ENCODE measurements around the gene FARP2.
"Not testable (repeated sequence)": the region's sequence is repeated elsewhere in the genome, so short reads cannot be mapped to it uniquely, and the experiment has no call there.

FARP2 gene, protein sequence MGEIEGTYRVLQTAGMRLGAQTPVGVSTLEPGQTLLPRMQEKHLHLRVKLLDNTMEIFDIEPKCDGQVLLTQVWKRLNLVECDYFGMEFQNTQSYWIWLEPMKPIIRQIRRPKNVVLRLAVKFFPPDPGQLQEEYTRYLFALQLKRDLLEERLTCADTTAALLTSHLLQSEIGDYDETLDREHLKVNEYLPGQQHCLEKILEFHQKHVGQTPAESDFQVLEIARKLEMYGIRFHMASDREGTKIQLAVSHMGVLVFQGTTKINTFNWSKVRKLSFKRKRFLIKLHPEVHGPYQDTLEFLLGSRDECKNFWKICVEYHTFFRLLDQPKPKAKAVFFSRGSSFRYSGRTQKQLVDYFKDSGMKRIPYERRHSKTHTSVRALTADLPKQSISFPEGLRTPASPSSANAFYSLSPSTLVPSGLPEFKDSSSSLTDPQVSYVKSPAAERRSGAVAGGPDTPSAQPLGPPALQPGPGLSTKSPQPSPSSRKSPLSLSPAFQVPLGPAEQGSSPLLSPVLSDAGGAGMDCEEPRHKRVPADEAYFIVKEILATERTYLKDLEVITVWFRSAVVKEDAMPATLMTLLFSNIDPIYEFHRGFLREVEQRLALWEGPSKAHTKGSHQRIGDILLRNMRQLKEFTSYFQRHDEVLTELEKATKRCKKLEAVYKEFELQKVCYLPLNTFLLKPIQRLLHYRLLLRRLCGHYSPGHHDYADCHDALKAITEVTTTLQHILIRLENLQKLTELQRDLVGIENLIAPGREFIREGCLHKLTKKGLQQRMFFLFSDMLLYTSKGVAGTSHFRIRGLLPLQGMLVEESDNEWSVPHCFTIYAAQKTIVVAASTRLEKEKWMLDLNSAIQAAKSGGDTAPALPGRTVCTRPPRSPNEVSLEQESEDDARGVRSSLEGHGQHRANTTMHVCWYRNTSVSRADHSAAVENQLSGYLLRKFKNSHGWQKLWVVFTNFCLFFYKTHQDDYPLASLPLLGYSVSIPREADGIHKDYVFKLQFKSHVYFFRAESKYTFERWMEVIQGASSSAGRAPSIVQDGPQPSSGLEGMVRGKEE

DNA sequence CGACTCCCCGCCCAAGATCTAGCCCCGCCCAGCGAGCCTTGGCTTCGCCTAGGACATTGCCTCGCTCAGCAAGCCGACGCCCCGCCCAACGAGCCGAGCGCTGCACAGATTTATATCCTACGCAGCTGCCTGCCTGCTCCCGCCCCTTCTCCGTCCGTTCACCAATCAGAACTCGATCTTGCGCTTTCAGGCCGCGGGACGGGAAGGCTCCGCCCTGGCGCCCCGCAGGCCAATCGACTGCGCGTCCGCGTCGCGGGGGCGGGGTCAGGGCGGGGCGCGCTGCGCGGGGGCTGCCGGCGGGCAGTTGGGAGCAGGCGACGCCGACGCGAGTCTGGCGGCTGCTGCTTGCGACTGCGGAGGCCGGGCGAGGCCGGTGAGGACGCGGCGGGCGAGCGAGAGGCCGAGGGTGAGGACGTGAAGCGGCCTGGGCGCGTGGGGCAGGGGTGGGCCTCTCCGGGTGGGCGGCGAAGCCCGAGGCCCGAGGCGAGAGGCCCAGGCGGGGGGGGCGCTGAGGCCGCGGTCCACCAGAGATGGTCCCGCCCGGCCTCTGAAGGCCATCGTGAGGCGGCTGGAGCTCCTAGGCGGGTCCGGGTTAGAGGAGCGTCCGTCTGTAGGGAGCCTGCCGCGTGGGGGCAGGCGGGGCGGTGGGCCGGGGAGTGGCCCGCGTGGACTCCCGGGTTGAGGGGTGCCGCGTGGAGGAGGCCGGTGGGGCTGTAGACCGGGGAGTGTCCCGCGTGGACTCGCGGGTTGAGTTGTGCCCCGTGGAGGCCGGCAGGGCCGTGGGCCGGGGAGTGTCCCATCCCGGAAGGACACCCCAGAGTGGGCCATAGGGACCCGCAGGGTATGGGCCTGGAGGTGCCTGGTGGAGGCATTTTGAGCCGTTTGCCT is at the start of gene FARP2:
Gene FARP2, plus strand, starts transcription at position 303 of the 888 bp plus-strand sequence. CDS start 16,823 bp downstream, outside the sequence.
- DNase-seq = peak; percentile 93

DNA sequence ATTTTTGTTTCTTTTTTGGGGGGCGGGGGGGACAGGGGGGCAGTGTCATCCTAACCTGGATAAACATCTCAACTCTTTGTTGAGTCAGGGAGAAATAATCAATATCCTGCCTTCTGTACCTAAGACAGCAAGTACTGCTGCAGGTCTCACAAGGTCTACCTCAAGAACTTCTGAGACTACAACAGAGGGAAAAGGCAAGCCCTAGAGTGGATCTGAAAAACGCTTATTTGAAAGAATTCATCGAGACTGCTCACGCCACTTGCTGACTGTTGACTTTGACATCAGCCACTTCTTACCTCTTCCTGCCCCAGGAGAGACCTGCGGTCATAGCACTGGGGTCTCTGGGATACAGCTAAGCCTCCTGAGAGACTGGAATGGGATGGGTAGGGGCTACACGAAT is 49.0 kb upstream of the FARP2 start:
- no peak for DNase-seq

DNA sequence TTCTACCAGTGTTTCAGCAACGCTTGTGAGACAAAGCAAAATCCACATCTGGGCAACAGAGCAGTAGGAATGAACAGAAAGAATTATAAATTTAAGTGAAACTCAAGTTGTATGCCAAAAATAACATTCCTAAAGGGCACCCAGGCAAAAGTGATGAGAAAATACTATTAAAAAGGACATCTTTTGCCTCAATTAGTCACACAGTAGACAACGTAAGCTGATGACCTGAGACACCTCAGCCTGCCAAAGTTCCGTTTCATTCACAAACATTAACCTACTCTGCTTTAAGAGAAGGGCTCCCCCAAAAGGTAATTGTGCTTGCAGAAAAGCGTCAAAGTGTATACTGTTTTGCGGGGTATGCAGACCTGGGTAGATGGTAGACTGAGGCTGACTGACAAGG is 47.8 kb upstream of the FARP2 start:
- no peak for DNase-seq

DNA sequence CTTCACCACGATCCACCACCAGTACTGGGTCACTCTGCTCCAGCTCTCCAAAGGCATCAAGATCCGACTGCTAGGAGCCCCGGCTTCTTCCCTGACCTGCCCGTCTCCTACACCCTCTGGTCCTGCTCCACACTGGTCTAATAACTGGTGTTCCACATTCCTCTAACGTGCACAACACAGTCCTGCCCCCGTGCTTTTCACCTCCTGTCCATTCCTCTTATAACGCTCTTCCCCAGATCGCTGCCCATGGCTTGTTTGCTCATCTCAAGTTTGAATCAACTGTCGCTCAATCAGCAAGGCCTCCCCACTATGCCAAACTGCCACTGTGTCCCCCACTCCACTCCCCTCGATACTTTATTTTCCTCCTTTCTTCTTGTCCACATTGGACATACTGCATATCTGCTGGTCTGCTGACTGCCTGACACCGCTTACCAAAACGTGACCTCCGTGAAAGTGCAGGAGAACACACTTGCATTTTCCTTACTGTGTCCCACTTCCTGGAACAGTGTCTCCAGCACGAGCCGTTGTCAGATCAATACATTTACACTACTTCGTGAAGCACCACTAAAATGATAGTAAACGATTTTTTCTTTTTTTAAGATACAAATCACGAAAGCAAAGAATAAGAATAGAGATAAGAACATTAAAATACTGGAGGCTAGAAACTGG is 47.1 kb upstream of the FARP2 start:
- DNase-seq = no peak

DNA sequence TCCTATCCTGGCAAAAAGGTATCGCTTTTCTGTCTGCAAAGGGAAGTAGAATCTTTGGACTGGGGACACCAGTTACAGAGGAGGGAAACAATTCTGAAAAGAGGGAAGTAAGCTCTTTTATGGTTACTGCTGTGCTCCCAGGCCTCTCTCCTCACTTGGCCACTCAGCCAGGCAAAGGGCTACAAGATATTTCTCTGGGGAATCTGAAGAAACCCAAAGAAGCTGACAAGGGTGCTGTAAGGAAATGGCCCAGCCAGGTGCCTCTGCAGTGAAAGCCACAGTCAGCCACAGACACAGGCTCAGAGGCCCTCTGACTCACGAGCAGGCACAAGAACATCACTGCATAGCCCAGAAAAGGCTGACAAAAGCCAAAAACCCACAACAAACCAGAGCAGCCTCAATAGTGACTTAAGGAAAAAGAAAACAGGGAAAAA is 46.4 kb upstream of the FARP2 start:
- peak; percentile 56 for DNase-seq

DNA sequence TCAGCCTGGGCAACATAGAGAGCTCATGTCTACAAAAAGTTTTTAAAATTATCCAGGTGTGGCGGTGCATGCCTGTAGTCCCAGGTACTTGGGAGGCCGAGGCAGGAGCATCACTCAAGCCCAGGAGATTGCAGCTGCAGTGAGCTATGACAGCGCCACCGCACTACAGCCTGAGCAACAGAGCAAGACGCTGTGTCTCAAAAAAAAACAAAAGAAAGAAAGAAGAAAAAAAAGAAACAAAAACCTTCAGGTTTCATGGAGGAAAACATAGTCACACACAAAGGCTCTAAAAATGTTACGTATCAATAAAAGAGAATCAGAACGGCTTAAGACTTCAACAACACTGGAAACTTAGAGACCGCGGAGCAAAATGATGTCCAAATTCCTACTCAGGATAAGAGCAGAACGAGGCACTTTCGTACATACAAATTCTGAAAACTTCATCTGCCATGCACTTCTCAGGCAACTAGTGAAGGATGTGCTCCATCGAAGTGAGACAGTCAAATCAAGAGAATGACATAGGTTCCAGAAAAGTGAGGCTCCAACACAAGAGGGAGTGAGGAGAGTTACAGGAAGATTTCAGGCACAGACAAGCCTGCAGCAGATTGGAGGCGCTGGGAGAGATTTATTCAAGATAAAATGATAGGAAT is 45.0 kb upstream of the FARP2 start:
- no peak for DNase-seq

DNA sequence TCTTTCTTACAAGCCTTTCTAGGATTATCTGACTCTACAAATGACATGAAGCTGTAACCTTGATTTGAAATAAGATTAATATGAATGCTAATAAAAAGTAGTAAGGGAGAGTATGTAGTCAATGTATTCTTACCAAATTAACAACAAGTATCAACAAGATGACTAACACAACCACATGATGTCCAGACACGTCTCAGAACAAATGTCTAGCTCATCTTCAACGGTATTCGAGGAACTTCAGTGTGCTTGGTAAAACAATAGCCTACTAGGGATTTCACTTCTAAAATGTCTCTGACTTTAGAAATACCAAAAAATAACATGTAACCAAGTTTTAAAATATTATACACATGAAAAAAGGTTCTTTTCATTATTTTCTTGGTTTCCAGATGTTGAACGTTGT is 44.0 kb upstream of the FARP2 start:
- DNase-seq = no peak

DNA sequence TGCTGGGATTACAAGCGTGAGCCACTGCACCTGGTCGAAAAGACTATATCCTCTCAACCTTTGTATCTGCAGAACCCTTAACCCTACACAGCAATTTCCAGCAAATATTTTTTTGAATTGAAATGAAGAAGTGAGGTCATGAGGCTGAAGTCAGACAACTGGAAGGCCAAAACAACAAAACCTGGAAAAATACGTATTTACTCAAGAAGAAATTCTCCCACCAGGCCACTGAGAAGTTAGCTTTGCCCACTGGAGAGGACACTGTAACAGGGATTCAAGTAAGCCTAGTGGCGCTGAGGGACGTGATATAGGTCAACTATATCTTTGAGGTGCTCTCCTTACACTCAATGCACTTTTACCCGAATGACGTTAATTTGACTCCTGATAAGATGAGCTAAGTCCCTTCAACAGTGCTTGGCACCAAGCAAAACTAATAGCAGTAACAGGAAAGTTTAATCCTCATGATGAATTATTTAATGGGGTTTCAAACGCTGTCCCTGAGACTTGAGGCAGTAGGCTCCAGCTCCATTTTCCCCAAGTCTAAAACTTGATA is 42.5 kb upstream of the FARP2 start:
- DNase-seq = no peak

DNA sequence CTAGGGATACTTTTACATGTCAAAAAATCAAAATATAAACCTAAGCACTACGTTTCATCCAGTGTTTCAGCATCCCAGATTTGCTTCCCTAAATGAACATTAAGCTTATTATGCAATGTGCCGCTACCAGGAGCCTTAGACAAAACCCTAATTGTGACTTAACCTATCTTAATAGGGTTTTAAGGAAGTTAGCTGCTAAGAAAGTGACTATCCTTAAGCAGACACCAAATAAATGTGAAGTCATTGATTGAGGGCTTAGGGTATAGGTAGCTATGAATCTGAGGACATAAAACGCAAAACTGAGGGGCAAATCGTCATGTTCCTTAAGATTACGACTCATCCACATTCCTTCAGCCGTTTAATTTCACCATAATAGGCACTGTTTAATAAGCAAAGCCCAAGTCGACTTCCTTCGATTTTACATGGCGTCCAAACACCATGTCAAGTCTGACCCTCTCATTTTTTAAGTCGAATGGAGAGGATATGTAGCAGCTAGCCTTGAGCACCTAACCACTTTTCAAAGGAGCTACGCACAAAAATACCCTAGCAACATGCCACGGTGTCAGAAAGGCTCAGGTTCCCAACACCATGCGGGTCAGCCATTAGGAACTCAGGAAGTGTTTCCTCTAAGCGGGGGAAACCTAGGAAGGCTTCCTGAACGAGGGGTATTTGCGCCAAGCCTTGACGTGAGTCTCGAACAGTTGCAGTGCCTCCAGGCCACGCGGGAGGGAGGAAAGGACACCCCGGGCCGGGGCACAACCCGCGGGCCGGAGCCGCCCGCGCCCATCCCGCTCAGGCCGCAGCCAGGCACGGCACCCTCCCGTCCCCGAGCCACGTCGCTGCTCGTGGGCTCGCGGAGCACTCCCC is 41.6 kb upstream of the FARP2 start:
- no peak for DNase-seq

DNA sequence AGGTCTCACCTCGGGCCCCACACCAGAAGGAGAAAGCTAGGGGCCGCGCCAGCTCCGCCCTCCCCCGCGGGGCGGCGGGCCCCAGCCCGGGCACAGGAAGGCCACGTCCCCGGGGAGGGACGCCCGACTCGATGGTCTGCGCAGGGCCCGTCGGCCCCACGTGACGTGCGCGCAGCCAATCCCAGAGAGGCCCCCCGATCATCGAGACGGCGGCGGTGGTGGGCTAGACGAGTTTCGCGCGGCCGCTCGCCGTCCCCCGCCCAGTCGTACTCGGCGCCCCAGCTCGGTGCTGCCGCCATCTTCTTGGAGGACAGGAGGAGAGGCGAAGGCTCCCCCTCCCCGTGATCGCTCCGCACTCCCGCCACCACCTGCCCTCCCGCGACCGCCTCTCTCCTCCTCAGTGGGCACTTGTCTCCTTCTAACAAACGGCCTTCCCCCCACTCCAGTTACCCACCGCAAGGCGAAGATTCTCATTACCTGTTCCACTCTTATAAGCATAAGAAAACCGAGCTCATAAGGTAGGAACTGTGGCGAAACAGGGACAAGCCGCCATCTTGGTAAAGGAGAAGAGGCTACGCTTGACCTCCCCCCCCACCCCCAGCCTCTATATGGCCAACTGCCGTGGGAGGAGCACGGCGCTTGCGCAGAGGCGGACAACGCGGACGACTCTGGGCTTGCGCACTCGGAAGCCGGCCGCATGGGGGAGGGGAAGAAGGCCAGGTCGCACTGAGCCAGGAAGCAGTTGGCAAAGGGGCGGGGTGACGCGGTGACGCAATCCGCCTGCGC is 40.8 kb upstream of the FARP2 start, which contains the start of gene HDLBP:
Gene HDLBP, minus strand, starts transcription at position 580 of the 786 bp plus-strand sequence. CDS start 48,803 bp downstream, outside the sequence.
- DNase-seq = peak; percentile 100

DNA sequence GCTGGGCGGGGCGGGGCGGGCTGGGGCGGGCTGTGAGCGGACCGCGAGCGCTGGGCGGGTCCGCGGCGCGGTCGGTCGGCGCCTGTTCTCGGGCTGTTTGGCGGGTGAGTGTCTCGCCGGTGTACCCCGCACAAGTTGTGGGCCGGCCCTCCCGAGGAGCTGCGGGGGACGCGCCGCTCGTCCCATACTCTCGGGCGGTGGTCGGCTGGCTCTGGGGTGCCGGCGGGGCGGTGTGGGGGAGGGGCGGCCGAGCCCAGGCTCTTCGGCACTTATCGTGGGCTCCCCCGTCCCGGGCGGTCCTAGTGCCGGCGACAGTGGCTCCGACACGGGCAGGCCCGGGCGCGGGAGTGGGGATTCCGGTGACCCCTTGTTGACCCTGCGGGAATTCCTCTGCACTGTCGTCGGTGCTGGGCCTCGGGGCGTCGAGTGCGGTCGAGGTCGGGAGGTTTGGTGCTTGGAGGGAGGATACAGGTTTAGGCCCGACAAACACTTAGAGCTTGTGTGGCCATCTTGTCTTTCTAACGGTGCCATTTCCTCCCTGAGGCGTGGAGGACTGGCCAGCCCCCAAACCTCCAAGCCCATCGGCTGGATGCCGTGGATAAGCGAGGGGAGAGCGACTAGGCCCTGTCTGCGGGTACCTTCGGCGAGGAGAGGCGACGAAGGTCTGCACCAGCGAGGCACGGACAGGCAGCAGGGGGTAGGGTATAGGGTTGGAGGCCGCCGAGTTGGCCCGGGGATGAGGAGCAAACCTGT is 40.0 kb upstream of the FARP2 start, which contains the start of gene SEPTIN2:
Gene SEPTIN2, plus strand, starts transcription at position 47 of the 753 bp plus-strand sequence. CDS start 8,308 bp downstream, outside the sequence.
- DNase-seq = peak; percentile 66

DNA sequence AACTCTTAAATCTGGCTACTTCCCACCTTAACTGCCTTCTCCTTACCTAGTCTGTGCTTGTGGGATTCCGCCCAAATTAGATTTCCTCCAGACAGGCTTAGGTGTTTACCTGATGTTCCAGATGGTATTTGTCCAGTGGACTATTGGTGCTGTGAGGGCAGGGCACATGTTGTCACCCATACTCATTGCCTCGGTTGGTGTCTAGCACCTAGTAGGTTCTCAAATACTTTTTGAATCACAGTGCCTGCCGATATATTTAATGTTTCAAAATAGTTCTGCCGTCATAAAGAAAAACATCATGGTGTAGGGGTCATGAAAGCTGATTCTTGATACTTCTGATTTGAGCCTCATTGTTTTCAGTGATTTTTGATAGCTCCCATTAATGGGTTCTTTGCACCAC is 39.3 kb upstream of the FARP2 start:
- DNase-seq = no peak

DNA sequence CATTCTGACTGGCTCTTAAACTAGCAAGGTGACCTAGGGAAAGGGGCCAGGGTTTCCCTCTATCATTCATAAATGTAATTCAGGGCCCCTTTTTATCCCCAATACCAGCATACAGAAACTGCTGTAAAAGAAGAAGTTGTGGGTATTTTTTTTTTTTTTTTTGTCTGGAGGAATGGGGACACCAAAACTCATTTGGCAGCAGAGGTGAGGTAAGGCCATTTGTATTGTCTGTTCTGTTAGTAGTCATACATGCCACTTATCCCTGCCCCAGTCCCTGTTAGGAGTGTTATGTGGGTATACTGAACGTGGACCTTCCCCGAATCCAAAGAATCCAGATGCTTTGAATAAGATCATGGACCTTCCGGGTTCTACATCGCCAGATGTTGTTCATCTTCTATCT is 38.7 kb upstream of the FARP2 start:
- no peak for DNase-seq

DNA sequence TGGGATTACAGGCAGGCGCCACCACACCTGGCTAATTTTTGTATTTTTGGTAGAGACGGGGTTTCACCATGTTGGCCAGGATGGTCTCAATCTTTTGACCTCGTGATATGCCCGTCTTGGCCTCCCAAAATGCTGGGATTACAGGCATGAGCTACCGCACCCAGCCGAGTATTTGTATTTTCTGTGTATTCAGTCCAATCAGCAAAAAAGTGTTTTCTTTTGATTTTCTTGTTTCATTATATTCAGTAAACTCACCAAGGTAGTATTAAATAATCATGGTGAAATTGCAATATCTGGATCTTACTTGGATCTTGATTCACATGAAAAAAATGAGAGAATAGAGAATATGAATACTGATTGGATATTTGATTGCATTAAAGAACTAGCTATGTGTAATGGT is 37.3 kb upstream of the FARP2 start:
- not testable (repeated sequence) for DNase-seq

DNA sequence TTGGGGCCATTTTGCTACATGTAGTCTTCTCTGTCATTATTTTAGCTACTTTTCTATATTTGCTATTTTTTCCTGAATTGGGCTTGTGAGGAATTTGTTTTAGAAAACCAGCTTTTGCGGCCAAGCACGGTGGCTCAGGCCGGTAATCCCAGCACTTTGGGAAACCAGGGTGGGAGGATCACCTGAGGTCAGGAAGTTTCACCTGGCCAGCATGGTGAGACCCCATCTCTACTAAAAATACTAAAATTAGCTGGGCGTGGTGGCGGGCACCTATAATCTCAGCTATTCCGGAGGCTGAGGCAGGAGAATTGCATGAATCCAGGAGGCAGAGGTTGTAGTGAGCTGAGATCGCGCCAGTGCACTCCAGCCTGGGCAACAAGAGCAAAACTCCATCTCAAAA is 35.7 kb upstream of the FARP2 start:
- DNase-seq = no peak

DNA sequence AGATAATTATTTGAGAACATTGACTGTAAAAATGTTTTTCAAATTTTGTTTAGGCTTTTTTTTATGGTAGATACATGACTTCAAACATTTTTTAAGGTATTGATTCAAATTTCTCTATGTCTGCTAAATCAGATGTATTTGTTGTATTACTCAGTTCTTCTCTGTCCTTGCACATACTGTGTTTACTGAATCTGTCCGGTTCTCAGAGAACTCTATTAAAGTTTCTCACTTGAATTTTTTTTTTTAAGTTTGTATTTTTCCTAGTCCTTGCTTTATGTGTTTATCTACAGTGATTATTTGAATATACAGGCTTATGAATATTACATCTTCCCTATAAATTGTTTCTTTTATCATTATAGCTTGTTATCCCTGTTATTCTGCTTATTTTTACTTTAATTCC is 35.1 kb upstream of the FARP2 start:
- DNase-seq = no peak

DNA sequence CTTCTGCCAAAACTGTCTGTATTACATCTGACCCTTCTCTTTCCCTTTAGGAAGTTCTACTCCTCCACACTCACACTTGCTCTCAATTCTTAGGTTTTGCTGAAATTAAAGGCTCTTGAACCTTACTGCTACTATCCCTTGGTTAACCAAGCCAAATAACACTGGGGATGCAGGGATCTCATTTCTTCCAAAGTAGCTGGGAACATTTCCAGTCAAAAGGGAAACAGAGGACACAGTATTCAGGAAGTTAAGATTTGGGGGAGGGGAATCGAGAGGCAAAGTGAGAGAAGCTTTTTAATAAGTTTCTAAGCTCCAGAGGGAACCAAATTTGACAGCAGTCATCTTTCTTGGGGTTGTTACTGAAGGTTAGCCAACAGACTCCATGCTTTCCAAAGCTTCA is 34.2 kb upstream of the FARP2 start:
- DNase-seq = no peak

DNA sequence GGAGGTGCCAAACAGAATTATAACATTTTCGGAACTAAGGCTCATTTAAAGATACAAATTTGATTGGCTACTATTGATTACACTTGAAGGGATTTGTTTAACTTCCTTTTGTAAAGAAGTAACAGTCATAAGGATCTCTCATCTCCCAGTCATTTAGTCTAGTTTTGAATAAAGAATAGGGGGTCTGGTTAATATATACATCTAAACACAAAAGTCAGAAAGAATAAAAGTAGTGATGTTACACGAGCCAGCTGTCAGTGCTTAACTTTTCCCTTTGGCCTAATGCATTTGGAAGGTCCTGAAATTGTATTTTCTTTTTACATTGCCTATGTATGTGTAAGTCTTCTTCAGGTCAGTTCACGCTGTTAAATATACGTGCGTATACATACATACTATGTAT is 32.3 kb upstream of the FARP2 start:
- DNase-seq = no peak
